Measurements from ENCODE around the gene PLXNA4. TPM values are rescaled to one million over a fixed set of nuclear protein-coding genes. Genes with fewer than 3 reads are reported as not detected.

PLXNA4 gene
- total RNA-seq, 2 experiments from 2014 or later, result 0.75 to 0.85 TPM

GRCh38 chr7:132240262-132240661, 336.0 kb downstream of the PLXNA4 start:
- Mint-ChIP-seq H3K36me3 (ENCODE audit: low read depth) (no peaks in the 10 kb centered on the region), H3K4me1 (ENCODE audit: low read depth) (no peaks in the 10 kb centered on the region), H3K9me3 (no peaks in the 10 kb centered on the region), H3K27ac (no peak overlapping the region), H3K27me3 (peaks cover 17% of the 10 kb centered on the region), H3K4me3 (no peak overlapping the region)
- H3K27ac ChIP-seq (ENCODE audit: low read depth in 1 of 2, low read length in 2 of 2), result no peak overlapping the region
- no peak for ATAC-seq (ENCODE audit: poor library complexity)
- H3K27me3 ChIP-seq (ENCODE audit: control insufficient read depth in 1 of 2, insufficient read depth in 2 of 2, low read length in 2 of 2), result no peaks in the 10 kb centered on the region
- no peak for DNase-seq
- CTCF ChIA-PET, result no interaction called here
- H3K4me1 ChIP-seq (ENCODE audit: insufficient read depth, low read length), result no peaks in the 10 kb centered on the region
- no peaks in the 10 kb centered on the region for H3K36me3 ChIP-seq (ENCODE audit: insufficient read depth, low read length)
- TF ChIP-seq CTCF (IDR thresholded peaks at IDR 0.05), result no peak
- intact Hi-C loops (cut with DNase I, micrococcal nuclease), result no loop called here
- no peak overlapping the region for H3K4me3 ChIP-seq (ENCODE audit: low read length)
- POLR2A ChIA-PET, result no interaction called here
- H3K9me3 ChIP-seq (ENCODE audit: control insufficient read depth in 1 of 2, insufficient read depth in 1 of 2, low read length in 2 of 2), result peaks cover 0 to 12% of the 10 kb centered on the region in 2 experiments

GRCh38 chr7:132239422-132239994, 336.8 kb downstream of the PLXNA4 start:
- no peaks in the 10 kb centered on the region for H3K4me1 Mint-ChIP-seq (ENCODE audit: low read depth)
- no peak overlapping the region for H3K27ac ChIP-seq (ENCODE audit: low read depth in 1 of 2, low read length in 2 of 2)
- H3K4me3 Mint-ChIP-seq, result no peak overlapping the region
- H3K36me3 Mint-ChIP-seq (ENCODE audit: low read depth), result no peaks in the 10 kb centered on the region
- H3K27me3 Mint-ChIP-seq, result peaks cover 12% of the 10 kb centered on the region
- ATAC-seq (ENCODE audit: poor library complexity) (no peak), DNase-seq (no peak)
- no peak for TF ChIP-seq CTCF (IDR thresholded peaks at IDR 0.05)
- H3K4me1 ChIP-seq (ENCODE audit: insufficient read depth, low read length), result no peaks in the 10 kb centered on the region
- peaks cover 0 to 17% of the 10 kb centered on the region in 2 experiments for H3K9me3 ChIP-seq (ENCODE audit: control insufficient read depth in 1 of 2, insufficient read depth in 1 of 2, low read length in 2 of 2)
- H3K36me3 ChIP-seq (ENCODE audit: insufficient read depth, low read length), result no peaks in the 10 kb centered on the region
- no peaks in the 10 kb centered on the region for H3K27me3 ChIP-seq (ENCODE audit: control insufficient read depth in 1 of 2, insufficient read depth in 2 of 2, low read length in 2 of 2)
- ChIA-PET CTCF (no interaction called here), POLR2A (no interaction called here)
- intact Hi-C loops (cut with DNase I, micrococcal nuclease), result no loop called here
- H3K4me3 ChIP-seq (ENCODE audit: low read length), result no peak overlapping the region
- no peak overlapping the region for H3K27ac Mint-ChIP-seq
- no peaks in the 10 kb centered on the region for H3K9me3 Mint-ChIP-seq

- peaks cover 13% of the 10 kb centered on the region for H3K27me3 Mint-ChIP-seq
- Histone ChIP-seq H3K36me3 (ENCODE audit: insufficient read depth, low read length) (no peaks in the 10 kb centered on the region), H3K27me3 (ENCODE audit: control insufficient read depth in 1 of 2, insufficient read depth in 2 of 2, low read length in 2 of 2) (no peaks in the 10 kb centered on the region), H3K27ac (ENCODE audit: low read depth in 1 of 2, low read length in 2 of 2) (no peak overlapping the region), H3K9me3 (ENCODE audit: control insufficient read depth in 1 of 2, insufficient read depth in 1 of 2, low read length in 2 of 2) (peaks cover 0 to 17% of the 10 kb centered on the region in 2 experiments), H3K4me1 (ENCODE audit: insufficient read depth, low read length) (no peaks in the 10 kb centered on the region), H3K4me3 (ENCODE audit: low read length) (no peak overlapping the region)
- no peak overlapping the region for H3K27ac Mint-ChIP-seq
- intact Hi-C loops (cut with DNase I, micrococcal nuclease), result no loop called here
- H3K4me3 Mint-ChIP-seq, result no peak overlapping the region
- ChIA-PET POLR2A (no interaction called here), CTCF (no interaction called here)
- H3K9me3 Mint-ChIP-seq, result no peaks in the 10 kb centered on the region
- no peaks in the 10 kb centered on the region for H3K4me1 Mint-ChIP-seq (ENCODE audit: low read depth)
- DNase-seq (no peak), ATAC-seq (ENCODE audit: poor library complexity) (no peak)
- TF ChIP-seq CTCF (IDR thresholded peaks at IDR 0.05), result no peak
- H3K36me3 Mint-ChIP-seq (ENCODE audit: low read depth), result no peaks in the 10 kb centered on the region
Measured at GRCh38 chr7:132234711-132235110, 341.6 kb downstream of the PLXNA4 start.

Measured in CD4-positive, alpha-beta T cell (primary cell).